K562 (cell line): ENCODE data around the gene COASY. TPM values are rescaled to one million over a fixed set of nuclear protein-coding genes. Genes with fewer than 3 reads are reported as not detected.
A peak's percentile ranks its signal among the peaks of the same experiment; 100 is the strongest.

Source experiments
- BCL6 ChIP-seq: fragments of 250-450 bp; sonication (Bioruptor Pico); IDR thresholded peaks from 2 replicates; pipeline ENCODE4 v1.4.0; 2020
- ELF1 ChIP-seq: fragments of 200-800 bp; sonication (Bioruptor generic); IDR thresholded peaks from 2 replicates; pipeline ENCODE4 v1.6.1; 2016; ENCODE audit warnings: missing genetic modification characterization, missing compliant biosample characterization
- EP400 ChIP-seq: fragments of 450-650 bp; IDR thresholded peaks from 2 replicates; pipeline ENCODE4 v1.6.1; 2017; ENCODE audit warnings: antibody characterized with exemption, mild to moderate bottlenecking, moderate library complexity
- EWSR1 ChIP-seq: fragments of 450-650 bp; IDR thresholded peaks from 2 replicates; pipeline ENCODE4 v1.6.1; 2018; ENCODE audit warnings: borderline replicate concordance, mild to moderate bottlenecking, low read depth, moderate library complexity; ENCODE audit not compliant: partially characterized antibody
- FOSL1 ChIP-seq: fragments of 200-800 bp; sonication (Bioruptor generic); conservative IDR thresholded peaks from 2 replicates; pipeline ENCODE4 v1.6.1; 2016; ENCODE audit warnings: missing genetic modification characterization, missing compliant biosample characterization
- FOXJ2 ChIP-seq: fragments of 200-800 bp; sonication (Bioruptor generic); IDR thresholded peaks from 2 replicates; pipeline ENCODE4 v1.6.1; 2016; ENCODE audit warnings: missing genetic modification characterization, missing compliant biosample characterization
- HEY1 ChIP-seq: fragments of 250-450 bp; sonication (Bioruptor Pico); IDR thresholded peaks from 2 replicates; pipeline ENCODE4 v1.5.0; 2020; ENCODE audit warnings: mild to moderate bottlenecking, moderate library complexity, borderline replicate concordance
- KAT7 ChIP-seq: sonication (generic); formaldehyde crosslinking; IDR thresholded peaks from 2 replicates; pipeline ENCODE4 v1.8.0; 2022; ENCODE audit warnings: missing genetic modification reagents, mild to moderate bottlenecking, borderline replicate concordance
- MAFG ChIP-seq: fragments of 450-650 bp; conservative IDR thresholded peaks from 2 replicates; pipeline ENCODE4 v1.6.1; 2016; ENCODE audit warnings: missing genetic modification characterization, missing compliant biosample characterization
- MCM2 ChIP-seq: fragments of 450-650 bp; IDR thresholded peaks from 2 replicates; pipeline ENCODE4 v1.6.1; 2017; ENCODE audit warnings: low read depth, mild to moderate bottlenecking
- NCOA6 ChIP-seq: fragments of 450-650 bp; IDR thresholded peaks from 2 replicates; pipeline ENCODE4 v1.6.1; 2017; ENCODE audit warnings: mild to moderate bottlenecking
- PTTG1 ChIP-seq: fragments of 450-650 bp; IDR thresholded peaks from 2 replicates; pipeline ENCODE4 v1.6.1; 2016; ENCODE audit warnings: low read depth, mild to moderate bottlenecking, missing genetic modification characterization, missing compliant biosample characterization
- RNF2 ChIP-seq: sonication (generic); IDR thresholded peaks from 2 replicates; pipeline ENCODE4 v1.6.1; 2016
- U2AF1 ChIP-seq: fragments of 200-400 bp; formaldehyde crosslinking; optimal IDR thresholded peaks from 2 replicates; pipeline ENCODE3; 2017; ENCODE audit warnings: mild to moderate bottlenecking, low read depth, low read length, moderate library complexity
- XRCC4 ChIP-seq: IDR thresholded peaks from one replicate; pipeline ENCODE4 v1.6.1; 2011; ENCODE audit not compliant: insufficient read depth, insufficient read length; ENCODE audit errors: extremely low read depth
- YY1 ChIP-seq, 3 experiments: IDR thresholded peaks; 2 replicates each; pipeline ENCODE4 v1.6.1; 2011; ENCODE audit warnings: low read length in 2 of 3, mild to moderate bottlenecking in 2 of 3, moderate library complexity in 2 of 3, borderline replicate concordance in 1 of 3, control low read depth in 1 of 3, low read depth in 1 of 3; ENCODE audit not compliant: insufficient read depth in 3 of 3, insufficient replicate concordance in 2 of 3, control insufficient read depth in 1 of 3, insufficient read length in 1 of 3; ENCODE audit errors: extremely low read depth in 1 of 3
- ZC3H11A ChIP-seq: IDR thresholded peaks from 2 replicates; pipeline ENCODE4 v1.6.1; 2012; ENCODE audit warnings: low read depth, low read length, improper control_type of control experiment
- ZNF23 ChIP-seq: fragments of 250-450 bp; sonication (Bioruptor Pico); IDR thresholded peaks from 2 replicates; pipeline ENCODE4 v1.4.0; 2020; ENCODE audit warnings: mild to moderate bottlenecking
- ZNF431 ChIP-seq: sonication (generic); formaldehyde crosslinking; IDR thresholded peaks from 2 replicates; pipeline ENCODE4 v1.8.0; 2022; ENCODE audit warnings: mild to moderate bottlenecking, missing genetic modification reagents
- ZNF561 ChIP-seq: fragments of 450-650 bp; formaldehyde crosslinking; conservative IDR thresholded peaks from 2 replicates; pipeline ENCODE4 v1.4.0; 2020; ENCODE audit warnings: mild to moderate bottlenecking, moderate library complexity
- ZNF584 ChIP-seq: fragments of 200-800 bp; sonication (Bioruptor generic); IDR thresholded peaks from 2 replicates; pipeline ENCODE4 v1.6.1; 2016; ENCODE audit warnings: low read depth, mild to moderate bottlenecking, missing genetic modification characterization, missing compliant biosample characterization
- polyA plus RNA-seq, 8 experiments: library from polyadenylated mRNA; depleted of rRNA in 4 of 8; stranded (reverse) in 5 of 8; unstranded in 3 of 8; fragments of >200 nt; fragmentation: Nextera tagmentation in 2 of 8; fragmentation: Illumina TruSeq in 1 of 8; extraction: Ambion mirVana in 2 of 8; extraction: Trizol in 1 of 8; gene quantifications; 2 replicates each; pipeline versions ENCODE4 v1.2.1 to v1.2.3, GENCODE V29; 2011 to 2014; ENCODE audit warnings: inconsistent platforms in 1 of 8, missing spikeins in 1 of 8
- total RNA-seq, 7 experiments: library from RNA; depleted of rRNA in 6 of 7; stranded (reverse); fragments of >200 nt in 6 of 7; fragmentation: Illumina TruSeq in 2 of 7; extraction: Trizol in 2 of 7; gene quantifications; 2 replicates each; pipeline versions ENCODE4 v1.2.1 to v1.2.3, GENCODE V29; 2011 to 2021; ENCODE audit warnings: low replicate concordance in 1 of 7
- TF ChIP-seq, protein P1 (sequence below): fragments of 250-450 bp; sonication (Bioruptor Pico); IDR thresholded peaks from 2 replicates; pipeline ENCODE4 v1.8.0; 2021; ENCODE audit warnings: moderate library complexity, mild to moderate bottlenecking, inconsistent platforms
- TF ChIP-seq, protein P2 (sequence below), 2 experiments: IDR thresholded peaks; 2 replicates each; pipeline ENCODE4 v1.6.1; 2011; ENCODE audit warnings: borderline replicate concordance in 1 of 2, control low read depth in 1 of 2, low read depth in 1 of 2, low read length in 1 of 2, mild to moderate bottlenecking in 1 of 2, mixed read lengths in 1 of 2, moderate library complexity in 1 of 2; ENCODE audit not compliant: insufficient read depth in 1 of 2, insufficient read length in 1 of 2, poor library complexity in 1 of 2, severe bottlenecking in 1 of 2; ENCODE audit errors: extremely low read depth in 1 of 2
- TF ChIP-seq, protein P3 (sequence below), 2 experiments: fragments of 450-650 bp in 1 of 2; sonication (generic) in 1 of 2; formaldehyde crosslinking in 1 of 2; IDR thresholded peaks in 1 of 2; conservative IDR thresholded peaks in 1 of 2; 2 replicates each; pipeline versions ENCODE4 v1.6.1 to v1.8.1; 2016 to 2023; ENCODE audit warnings: mild to moderate bottlenecking in 2 of 2, moderate library complexity in 2 of 2, inconsistent platforms in 1 of 2, missing genetic modification reagents in 1 of 2

The COASY gene
- total and polyA plus RNA-seq, 9 of the 15 experiments (the other 6 are each of a cell fraction or from before 2014, with no cell fraction given): 25.4 to 175 (median 62.3) TPM

- TF ChIP-seq, protein P1, sequence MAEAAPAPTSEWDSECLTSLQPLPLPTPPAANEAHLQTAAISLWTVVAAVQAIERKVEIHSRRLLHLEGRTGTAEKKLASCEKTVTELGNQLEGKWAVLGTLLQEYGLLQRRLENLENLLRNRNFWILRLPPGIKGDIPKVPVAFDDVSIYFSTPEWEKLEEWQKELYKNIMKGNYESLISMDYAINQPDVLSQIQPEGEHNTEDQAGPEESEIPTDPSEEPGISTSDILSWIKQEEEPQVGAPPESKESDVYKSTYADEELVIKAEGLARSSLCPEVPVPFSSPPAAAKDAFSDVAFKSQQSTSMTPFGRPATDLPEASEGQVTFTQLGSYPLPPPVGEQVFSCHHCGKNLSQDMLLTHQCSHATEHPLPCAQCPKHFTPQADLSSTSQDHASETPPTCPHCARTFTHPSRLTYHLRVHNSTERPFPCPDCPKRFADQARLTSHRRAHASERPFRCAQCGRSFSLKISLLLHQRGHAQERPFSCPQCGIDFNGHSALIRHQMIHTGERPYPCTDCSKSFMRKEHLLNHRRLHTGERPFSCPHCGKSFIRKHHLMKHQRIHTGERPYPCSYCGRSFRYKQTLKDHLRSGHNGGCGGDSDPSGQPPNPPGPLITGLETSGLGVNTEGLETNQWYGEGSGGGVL (CRISPR knock-in tag): no peak
- TF ChIP-seq PTTG1 (tag) (no peak), FOSL1 (tag) (no peak), RNF2 (no peak), U2AF1 (no peak), ZC3H11A (no peak), YY1 (IDR thresholded peaks at IDR 0.05; ENCODE audit: borderline replicate concordance in 1 of 3, control insufficient read depth in 1 of 3, extremely low read depth in 1 of 3, insufficient read depth in 3 of 3, insufficient read length in 1 of 3, insufficient replicate concordance in 2 of 3, low read depth in 1 of 3, low read length in 2 of 3) (no peak), FOXJ2 (tag) (no peak), MAFG (tag) (no peak), XRCC4 (no peak), EP400 (no peak; the same call in 1 of the 2 replicates), ELF1 (tag) (no peak), NCOA6 (no peak), ZNF431 (0 out of 2 replicates have a peak, but pooled peaks have one; percentile 24), HEY1 (no peak), MCM2 (no peak), KAT7 (CRISPR knock-in tag) (no peak), BCL6 (CRISPR knock-in tag) (no peak), EWSR1 (no peak), ZNF561 (no peak), ZNF23 (CRISPR knock-in tag) (no peak), ZNF584 (CRISPR knock-in tag) (no peak)
- TF ChIP-seq, protein P2, sequence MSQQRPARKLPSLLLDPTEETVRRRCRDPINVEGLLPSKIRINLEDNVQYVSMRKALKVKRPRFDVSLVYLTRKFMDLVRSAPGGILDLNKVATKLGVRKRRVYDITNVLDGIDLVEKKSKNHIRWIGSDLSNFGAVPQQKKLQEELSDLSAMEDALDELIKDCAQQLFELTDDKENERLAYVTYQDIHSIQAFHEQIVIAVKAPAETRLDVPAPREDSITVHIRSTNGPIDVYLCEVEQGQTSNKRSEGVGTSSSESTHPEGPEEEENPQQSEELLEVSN (IDR thresholded peaks at IDR 0.05; ENCODE audit: borderline replicate concordance in 1 of 2, extremely low read depth in 1 of 2, insufficient read depth in 1 of 2, insufficient read length in 1 of 2, low read depth in 1 of 2, low read length in 1 of 2, poor library complexity in 1 of 2, severe bottlenecking in 1 of 2): peak in 1 of 2 experiments; percentile 33
- TF ChIP-seq, protein P3, sequence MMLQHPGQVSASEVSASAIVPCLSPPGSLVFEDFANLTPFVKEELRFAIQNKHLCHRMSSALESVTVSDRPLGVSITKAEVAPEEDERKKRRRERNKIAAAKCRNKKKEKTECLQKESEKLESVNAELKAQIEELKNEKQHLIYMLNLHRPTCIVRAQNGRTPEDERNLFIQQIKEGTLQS (IDR thresholded peaks at IDR 0.05): peak; percentile 37; the same call in 1 of the 2 replicates
- TF ChIP-seq, protein P3 (CRISPR knock-in tag; conservative IDR thresholded peaks at IDR 0.05): 0 out of 2 replicates have a peak, but pooled peaks have one; percentile 39
Observed at GRCh38 chr17:42562388-42563142, 617 bp downstream of the COASY start (continued).
